ENCODE data around the gene CCDC157.

Gene CCDC157

DNA sequence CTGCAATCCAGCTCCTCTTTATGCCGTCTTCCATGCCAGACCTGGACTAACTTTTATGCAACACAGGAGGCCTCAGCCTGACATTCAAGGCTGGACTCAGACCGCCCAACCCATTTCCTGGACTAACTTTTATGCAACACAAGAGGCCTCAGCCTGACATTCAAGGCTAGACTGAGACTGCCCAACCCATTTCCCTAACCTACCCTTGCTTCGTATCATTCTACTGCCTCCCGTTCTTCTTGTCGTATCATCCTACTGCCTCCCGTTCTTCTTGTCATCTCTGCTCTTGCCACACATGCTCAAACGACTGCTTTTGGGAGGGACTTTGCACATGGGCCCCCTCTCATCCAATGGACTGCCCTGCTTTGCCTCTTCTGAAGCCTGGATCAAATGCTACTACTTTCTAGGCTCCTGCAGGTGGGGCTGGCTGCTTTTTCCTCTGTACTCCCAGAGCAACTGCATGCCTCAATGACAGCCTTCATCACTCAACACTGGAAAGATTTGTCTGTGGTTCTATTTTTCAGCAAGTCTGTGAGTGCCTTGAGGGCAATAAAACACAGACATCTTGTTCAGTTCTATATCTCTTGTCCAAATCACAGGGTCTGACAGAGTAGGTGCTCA is 37.9 kb upstream of the CCDC157 start:
- H3K9me3 Mint-ChIP-seq, result no peaks in the 10 kb centered on the region
- H3K36me3 Mint-ChIP-seq, result peaks cover 13% of the 10 kb centered on the region
- no peak overlapping the region for H3K4me3 Mint-ChIP-seq

DNA sequence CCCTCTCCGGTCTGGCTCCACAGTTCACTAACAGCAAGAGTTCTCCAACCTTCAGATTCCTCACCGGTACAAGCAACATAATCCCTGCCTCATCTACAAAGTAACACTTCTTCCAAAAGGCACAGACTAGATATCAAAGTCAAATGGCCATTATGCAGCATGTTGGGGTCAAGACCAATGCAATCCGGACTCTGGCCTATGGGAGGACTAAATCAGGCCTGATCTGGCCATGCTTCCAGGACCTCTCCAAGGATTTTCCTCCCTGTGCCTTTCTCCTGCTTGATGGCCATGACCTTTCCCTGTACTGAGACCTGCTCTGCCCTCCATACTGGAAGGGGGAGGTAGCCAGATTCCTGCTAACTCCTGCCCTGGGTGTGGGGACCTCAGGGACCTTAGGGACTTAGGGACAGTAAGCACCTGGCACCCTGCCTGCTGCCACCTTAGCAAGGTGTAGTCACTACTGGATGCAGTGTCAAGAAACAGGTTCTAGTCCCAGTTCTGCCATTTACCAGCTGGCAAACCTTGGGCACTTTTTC is 36.7 kb upstream of the CCDC157 start:
- DNase-seq (ENCODE audit: low spot score in 2 of 2) (no peak), ATAC-seq (ENCODE audit: low read depth) (no peak)
- Mint-ChIP-seq H3K4me1 (peaks cover 51% of the 10 kb centered on the region), H3K36me3 (peaks cover 13% of the 10 kb centered on the region), H3K4me3 (no peak overlapping the region), H3K27ac (peak overlapping the region; percentile 8), H3K9me3 (no peaks in the 10 kb centered on the region), H3K27me3 (no peaks in the 10 kb centered on the region)

More for the DNA sequence above, 37.9 kb upstream of the CCDC157 start:
- no peak for ATAC-seq (ENCODE audit: low read depth)
- no peaks in the 10 kb centered on the region for H3K27me3 Mint-ChIP-seq
- no peak for DNase-seq (ENCODE audit: low spot score in 2 of 2)
- H3K27ac Mint-ChIP-seq, result peak overlapping the region; percentile 80
- H3K4me1 Mint-ChIP-seq, result peaks cover 49% of the 10 kb centered on the region

DNA sequence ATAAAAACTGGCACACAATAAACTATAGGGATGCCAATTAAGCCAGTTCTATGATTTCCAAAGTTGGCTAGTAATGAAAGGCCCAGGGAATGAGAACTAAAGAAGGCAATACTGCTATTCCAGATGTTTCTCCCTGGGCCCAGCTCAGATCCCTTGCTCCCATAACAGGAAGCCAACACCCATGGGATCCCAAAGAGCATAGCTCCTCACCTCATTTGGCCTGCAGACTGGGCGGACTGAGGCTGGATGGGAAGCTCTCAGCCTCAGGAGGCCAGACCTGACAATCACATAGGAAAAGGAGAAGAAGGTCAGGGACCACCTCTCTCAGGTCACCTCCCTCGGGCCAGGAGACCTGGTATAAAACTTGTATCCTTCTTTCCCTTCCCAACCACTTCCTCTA is 35.3 kb upstream of the CCDC157 start:
- H3K36me3 Mint-ChIP-seq, result peaks cover 13% of the 10 kb centered on the region
- H3K4me3 Mint-ChIP-seq, result no peak overlapping the region
- no peaks in the 10 kb centered on the region for H3K27me3 Mint-ChIP-seq
- no peak for ATAC-seq (ENCODE audit: low read depth)
- H3K27ac Mint-ChIP-seq, result no peak overlapping the region
- H3K4me1 Mint-ChIP-seq, result peaks cover 52% of the 10 kb centered on the region
- H3K9me3 Mint-ChIP-seq, result no peaks in the 10 kb centered on the region
- DNase-seq (ENCODE audit: low spot score in 2 of 2), result no peak

DNA sequence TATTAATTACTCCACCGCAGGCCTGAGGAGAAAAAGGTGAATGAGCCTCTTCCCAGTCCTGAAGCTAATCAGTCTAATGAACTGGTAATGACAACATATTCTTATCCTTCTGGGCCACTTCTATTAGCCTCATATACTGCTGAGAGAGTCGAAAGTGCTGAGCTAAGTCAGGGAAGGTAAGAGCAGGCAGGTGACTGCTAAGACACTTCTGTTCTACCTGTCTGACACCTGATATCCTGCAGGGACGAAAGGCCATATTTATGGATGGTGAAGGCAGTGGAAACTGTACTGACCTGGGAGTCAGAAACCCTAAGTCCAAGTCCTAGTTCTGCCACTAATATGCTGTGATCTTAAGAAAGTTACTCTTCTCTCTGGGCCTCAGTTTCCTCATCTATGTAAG is 33.6 kb upstream of the CCDC157 start:
- H3K4me1 Mint-ChIP-seq, result peaks cover 52% of the 10 kb centered on the region
- DNase-seq (ENCODE audit: low spot score in 2 of 2) (no peak), ATAC-seq (ENCODE audit: low read depth) (no peak)
- no peaks in the 10 kb centered on the region for H3K27me3 Mint-ChIP-seq
- peaks cover 11% of the 10 kb centered on the region for H3K36me3 Mint-ChIP-seq
- H3K27ac Mint-ChIP-seq, result no peak overlapping the region
- H3K4me3 Mint-ChIP-seq, result no peak overlapping the region
- no peaks in the 10 kb centered on the region for H3K9me3 Mint-ChIP-seq

DNA sequence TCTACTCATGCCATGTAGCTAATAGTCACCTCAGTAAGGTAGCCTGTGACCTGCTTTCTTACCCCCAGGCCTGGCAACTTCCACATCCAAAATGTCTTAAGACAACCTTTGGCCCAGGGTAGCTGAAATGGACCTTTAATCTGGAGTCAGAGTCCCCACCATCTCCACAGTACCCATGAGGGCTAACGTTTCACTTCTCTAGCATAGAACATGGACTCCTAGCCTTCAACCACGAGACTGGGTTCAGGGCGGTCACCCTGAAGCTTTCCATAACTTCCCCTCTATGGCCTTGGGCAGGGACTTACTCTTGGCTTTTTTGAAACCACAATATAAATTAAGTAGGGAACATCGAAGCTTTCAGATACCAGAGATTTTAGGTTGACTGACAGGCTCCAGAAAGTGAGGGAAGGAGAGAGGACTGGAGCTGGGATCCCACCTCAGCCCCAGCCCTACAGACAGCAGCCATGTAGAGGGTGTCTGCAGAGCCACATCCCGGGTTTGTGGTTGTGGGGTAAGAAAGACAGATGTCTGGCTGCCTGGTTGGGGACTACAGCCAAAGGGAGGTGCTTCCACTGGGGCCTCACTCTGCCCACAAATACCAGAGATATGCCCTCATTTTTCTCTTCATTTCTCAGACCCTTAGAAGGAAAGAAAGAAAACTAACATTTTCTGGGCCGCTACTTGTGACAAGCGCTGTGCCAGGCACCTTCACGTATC is 32.6 kb upstream of the CCDC157 start:
- Mint-ChIP-seq H3K27me3 (no peaks in the 10 kb centered on the region), H3K4me3 (peak overlapping the region; percentile 19), H3K27ac (no peak overlapping the region), H3K9me3 (no peaks in the 10 kb centered on the region), H3K36me3 (peaks cover 3% of the 10 kb centered on the region), H3K4me1 (peaks cover 43% of the 10 kb centered on the region)
- ATAC-seq (ENCODE audit: low read depth) (no peak), DNase-seq (ENCODE audit: low spot score in 2 of 2) (no peak)

DNA sequence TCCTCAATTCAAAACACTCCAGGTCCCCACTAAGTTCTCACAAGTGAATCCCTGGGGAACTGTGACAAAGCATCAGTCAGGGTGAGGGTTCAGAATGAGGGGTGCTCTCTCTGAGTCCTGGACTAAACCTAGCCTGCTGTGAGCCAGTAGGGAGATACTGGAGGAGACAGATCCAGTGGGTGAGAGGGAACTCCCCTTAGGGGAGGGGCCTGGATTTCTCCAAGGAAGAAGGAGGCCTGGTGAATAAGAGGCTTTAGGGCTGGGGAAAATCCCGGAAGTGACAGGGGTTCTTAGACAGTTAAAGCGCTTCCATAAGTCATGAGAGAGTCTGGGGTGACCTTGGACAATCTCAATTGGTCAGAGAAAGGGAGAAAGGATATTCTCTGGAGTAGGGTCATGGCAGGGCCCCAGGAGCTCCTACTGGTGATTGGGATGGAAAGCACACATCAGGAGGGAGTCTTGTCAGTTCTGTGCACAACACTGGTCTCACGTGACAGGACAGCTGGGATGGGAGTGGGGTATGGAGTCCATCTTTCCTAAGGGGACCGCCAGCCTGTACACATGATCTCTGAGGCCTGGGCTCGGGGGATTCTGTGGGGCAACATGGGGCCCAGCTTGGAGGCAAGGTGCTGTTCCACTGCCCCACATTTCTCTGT is 31.6 kb upstream of the CCDC157 start:
- ATAC-seq (ENCODE audit: low read depth), result no peak
- no peak for DNase-seq (ENCODE audit: low spot score in 2 of 2)
- Mint-ChIP-seq H3K4me3 (peak overlapping the region; percentile 90), H3K4me1 (peaks cover 34% of the 10 kb centered on the region), H3K27me3 (no peaks in the 10 kb centered on the region), H3K27ac (peak overlapping the region; percentile 58), H3K36me3 (peaks cover 3% of the 10 kb centered on the region), H3K9me3 (no peaks in the 10 kb centered on the region)

DNA sequence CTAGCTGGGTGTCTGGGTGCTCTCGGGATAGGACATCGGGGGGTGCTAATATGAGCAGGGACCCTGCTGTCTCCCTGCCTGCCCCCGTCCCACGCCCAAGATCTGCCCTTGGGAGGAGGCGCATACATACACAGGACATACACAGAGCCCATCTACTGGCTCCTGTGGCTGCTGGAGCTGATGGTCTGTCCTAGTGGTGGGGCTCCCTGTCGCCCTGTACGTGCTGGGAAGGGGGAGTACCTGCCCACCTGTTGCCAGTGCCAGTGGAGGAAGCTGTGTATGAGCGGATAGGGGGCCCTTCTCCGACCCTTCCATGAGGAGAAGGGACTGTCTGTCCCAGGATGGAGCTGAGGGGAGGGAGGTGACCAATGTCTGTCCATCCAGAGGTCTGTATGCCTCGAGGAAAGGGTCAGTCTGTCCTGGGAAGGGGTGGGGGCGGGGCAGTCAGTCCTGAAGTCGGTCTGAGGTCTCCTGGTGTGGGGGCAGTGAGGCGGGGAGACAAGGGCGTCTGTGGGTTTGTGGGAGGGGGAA is 31.0 kb upstream of the CCDC157 start:
- H3K4me3 Mint-ChIP-seq, result peak overlapping the region; percentile 90

DNA sequence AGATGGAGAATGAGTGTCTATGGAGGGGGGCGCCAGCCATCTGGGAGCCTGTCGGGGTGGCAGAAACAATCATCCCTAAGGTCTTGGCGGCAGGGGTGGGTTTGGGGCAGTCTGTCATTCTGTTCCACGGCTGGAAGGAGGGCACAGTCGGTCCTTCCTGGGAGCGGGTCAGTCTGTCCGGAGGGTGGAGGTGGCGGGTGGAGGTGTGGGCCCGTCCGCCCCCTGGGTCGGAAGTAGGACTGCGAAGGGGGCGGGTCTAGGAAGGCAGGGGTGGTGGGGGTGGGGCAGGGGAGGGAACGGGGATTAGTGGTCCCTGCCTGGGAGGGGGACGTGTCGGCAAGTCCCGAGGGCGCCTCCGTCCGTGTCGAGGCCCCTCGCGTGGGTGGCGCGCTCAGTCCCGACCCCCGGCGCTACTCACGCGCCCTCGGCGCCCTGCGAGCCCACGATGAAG is 30.5 kb upstream of the CCDC157 start:
- DNase-seq (ENCODE audit: low spot score in 2 of 2), result no peak
- peaks cover 34% of the 10 kb centered on the region for H3K4me1 Mint-ChIP-seq
- no peaks in the 10 kb centered on the region for H3K27me3 Mint-ChIP-seq
- peaks cover 7% of the 10 kb centered on the region for H3K36me3 Mint-ChIP-seq
- ATAC-seq (ENCODE audit: low read depth), result peak; percentile 18
- no peaks in the 10 kb centered on the region for H3K9me3 Mint-ChIP-seq
- peak overlapping the region; percentile 58 for H3K27ac Mint-ChIP-seq
- H3K4me3 Mint-ChIP-seq, result peak overlapping the region; percentile 90

More for the DNA sequence above, 31.0 kb upstream of the CCDC157 start:
- ATAC-seq (ENCODE audit: low read depth) (no peak), DNase-seq (ENCODE audit: low spot score in 2 of 2) (no peak)
- Mint-ChIP-seq H3K27ac (peak overlapping the region; percentile 58), H3K27me3 (no peaks in the 10 kb centered on the region), H3K4me1 (peaks cover 34% of the 10 kb centered on the region), H3K9me3 (no peaks in the 10 kb centered on the region), H3K36me3 (peaks cover 7% of the 10 kb centered on the region)

DNA sequence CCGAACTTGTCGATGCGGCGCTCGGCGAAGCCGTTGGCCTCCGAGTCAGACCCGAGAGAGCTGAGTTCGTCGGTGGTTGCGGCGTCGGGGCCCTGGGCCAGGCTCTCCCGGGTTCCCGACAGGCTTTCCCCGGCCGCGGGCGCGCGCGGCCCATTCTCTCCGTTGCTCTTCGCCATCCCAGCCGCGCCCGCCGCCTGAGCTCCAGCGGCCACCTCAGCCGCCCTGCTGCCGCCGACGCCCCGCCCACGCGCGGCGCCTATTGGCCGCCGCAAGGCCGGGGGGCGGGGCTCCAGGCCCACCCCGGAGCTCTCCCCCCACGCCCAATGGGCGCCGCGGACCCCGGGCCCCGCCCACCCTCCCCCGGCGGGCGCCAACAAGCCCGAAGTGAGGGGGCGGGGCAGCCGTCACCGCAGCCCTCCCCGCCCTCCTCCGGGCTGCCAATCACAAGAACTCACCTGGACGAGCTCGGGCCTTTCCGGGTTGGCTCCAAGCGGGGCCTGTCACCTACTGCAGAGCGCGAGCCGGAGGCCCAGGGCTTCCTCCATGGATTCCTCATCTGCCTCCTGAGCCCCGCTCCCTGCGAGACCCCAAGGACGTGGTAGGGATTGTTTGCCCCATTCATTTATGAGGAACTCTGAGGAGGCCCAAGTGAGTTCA is 30.0 kb upstream of the CCDC157 start, which contains the start of gene TBC1D10A:
TBC1D10A (minus strand) TSS at position 236 of the 657 bp plus-strand sequence; CDS start at position 176, 60 bp downstream.
- H3K4me3 Mint-ChIP-seq, result peak within 1 kb of the TSS; percentile 90
- ATAC-seq (ENCODE audit: low read depth) (peak; percentile 89), DNase-seq (ENCODE audit: low spot score in 2 of 2) (peak; percentile 77 to 91)
- peak within 1 kb of the TSS; percentile 90 for H3K27ac Mint-ChIP-seq
- H3K27me3 Mint-ChIP-seq, result no peaks in the 10 kb centered on the region
- peaks cover 34% of the 10 kb centered on the region for H3K4me1 Mint-ChIP-seq
- H3K9me3 Mint-ChIP-seq, result no peaks in the 10 kb centered on the region
- peaks cover 7% of the 10 kb centered on the region for H3K36me3 Mint-ChIP-seq

DNA sequence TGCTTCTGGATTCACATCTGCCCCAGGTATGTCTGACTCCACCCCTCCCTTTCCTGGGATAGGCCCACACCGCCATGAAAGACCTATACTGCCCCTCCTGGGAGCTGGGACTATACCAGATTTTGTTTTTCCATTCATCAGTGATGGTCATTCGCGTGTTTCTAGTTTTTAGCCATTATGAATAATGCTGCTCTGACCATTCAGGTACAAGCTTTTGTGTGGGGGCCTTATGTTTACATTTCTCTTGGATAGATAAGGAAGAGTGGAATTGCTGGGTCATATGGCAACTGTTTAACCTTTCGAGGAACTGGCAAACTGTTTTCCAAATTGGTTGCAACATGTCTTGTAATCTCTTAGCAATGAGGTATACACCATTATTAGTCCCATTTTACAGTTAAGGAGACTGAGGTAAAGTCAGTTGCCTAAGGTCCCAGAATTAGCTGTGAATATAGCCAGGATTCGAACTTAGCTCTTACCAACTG is 28.9 kb upstream of the CCDC157 start:
- DNase-seq (ENCODE audit: low spot score in 2 of 2) (no peak), ATAC-seq (ENCODE audit: low read depth) (no peak)
- H3K27me3 Mint-ChIP-seq, result no peaks in the 10 kb centered on the region
- H3K36me3 Mint-ChIP-seq, result peaks cover 7% of the 10 kb centered on the region
- peak overlapping the region; percentile 55 for H3K4me3 Mint-ChIP-seq
- H3K27ac Mint-ChIP-seq, result peak overlapping the region; percentile 90
- no peaks in the 10 kb centered on the region for H3K9me3 Mint-ChIP-seq
- peaks cover 34% of the 10 kb centered on the region for H3K4me1 Mint-ChIP-seq

DNA sequence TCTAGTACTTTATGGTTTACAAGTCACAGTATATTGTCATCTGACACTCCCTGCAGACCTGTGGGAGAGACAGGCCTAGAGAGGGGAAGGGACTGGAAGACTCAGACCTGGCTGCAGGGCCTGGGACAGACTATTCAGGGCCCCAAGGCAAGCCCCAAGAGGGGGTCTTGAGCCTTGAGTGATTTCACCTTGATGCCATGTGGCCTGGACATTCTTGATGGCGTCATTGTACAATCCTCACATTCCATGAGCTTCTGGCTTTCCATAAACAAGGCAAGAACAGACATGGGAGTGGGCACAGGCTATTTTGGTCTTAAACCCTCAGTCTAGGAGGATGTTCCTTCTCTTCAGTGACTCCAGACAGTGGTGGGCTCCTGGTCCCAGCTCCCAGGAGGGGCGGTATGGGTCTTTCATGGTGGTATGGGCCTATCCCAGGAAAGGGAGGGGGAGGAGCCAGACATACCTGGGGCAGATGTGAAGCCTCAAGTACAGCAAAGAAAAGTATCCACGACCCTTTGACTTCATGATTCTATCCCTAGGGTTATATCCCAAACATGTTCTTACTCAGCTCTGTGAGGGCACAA is 28.2 kb upstream of the CCDC157 start:
- Mint-ChIP-seq H3K9me3 (no peaks in the 10 kb centered on the region), H3K27ac (no peak overlapping the region), H3K4me1 (peaks cover 30% of the 10 kb centered on the region), H3K4me3 (no peak overlapping the region), H3K27me3 (no peaks in the 10 kb centered on the region), H3K36me3 (peaks cover 4% of the 10 kb centered on the region)
- ATAC-seq (ENCODE audit: low read depth) (no peak), DNase-seq (ENCODE audit: low spot score in 2 of 2) (no peak)

DNA sequence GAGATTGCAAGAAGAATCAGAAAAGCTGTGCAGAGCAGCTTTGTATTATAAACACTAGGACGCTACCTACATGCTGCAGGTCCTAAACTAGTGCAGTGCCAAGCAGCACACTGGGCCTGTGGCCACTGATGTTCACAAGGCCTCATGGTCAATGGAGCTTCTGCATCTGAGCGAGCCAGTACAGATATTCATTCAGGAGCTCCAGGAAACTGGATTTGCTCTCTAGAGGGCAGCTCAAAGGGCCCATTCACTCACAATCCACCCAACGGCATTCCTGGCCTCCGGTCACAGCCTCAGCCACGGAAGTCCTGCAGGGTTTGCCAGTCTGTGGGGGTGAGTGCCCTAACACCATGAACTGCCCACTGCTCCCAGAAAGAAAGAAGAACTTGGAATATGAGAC is 24.3 kb upstream of the CCDC157 start:
- Mint-ChIP-seq H3K4me3 (no peak overlapping the region), H3K27ac (no peak overlapping the region)

More for the DNA sequence above, 24.3 kb upstream of the CCDC157 start:
- H3K9me3 Mint-ChIP-seq, result no peaks in the 10 kb centered on the region
- H3K4me1 Mint-ChIP-seq, result peaks cover 5% of the 10 kb centered on the region
- DNase-seq (ENCODE audit: low spot score in 2 of 2) (no peak), ATAC-seq (ENCODE audit: low read depth) (no peak)
- peaks cover 18% of the 10 kb centered on the region for H3K36me3 Mint-ChIP-seq
- no peaks in the 10 kb centered on the region for H3K27me3 Mint-ChIP-seq

All from memory B cell (primary cell).